ENCODE measurements around the gene ZNF93.
"Not testable (repeated sequence)": the region's sequence is repeated elsewhere in the genome, so short reads cannot be mapped to it uniquely, and the experiment has no call there.

Gene ZNF93

DNA sequence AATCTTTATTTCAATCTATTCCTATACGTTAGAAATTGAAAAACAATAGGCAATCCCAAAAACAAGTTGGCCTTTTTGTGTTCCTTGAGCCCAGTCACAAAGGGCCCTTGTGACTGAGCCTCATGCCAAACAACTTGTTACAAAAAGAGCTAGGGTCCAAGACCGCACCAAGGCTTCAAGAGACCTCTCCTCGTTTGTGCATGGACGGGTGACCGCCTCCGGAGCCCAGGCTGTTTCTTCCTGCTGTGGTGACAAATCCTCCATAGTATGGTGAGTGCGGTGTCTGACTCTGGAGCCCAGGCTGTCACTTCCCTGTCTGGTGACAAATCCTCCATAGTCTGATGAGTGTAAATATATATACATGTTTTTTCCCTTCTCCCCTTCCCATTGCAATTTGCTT is 63.7 kb downstream of the ZNF93 start:
- H3K4me2 ChIP-seq: no peak overlapping the region
- H3K36me3 ChIP-seq: no peaks in the 10 kb centered on the region
- no peak overlapping the region for H3K4me3 ChIP-seq
- no peaks in the 10 kb centered on the region for H3K4me1 ChIP-seq
- peaks cover 45% of the 10 kb centered on the region for H3K9me3 ChIP-seq
- TF ChIP-seq Cebpa-rat (IDR thresholded peaks at IDR 0.05): no peak
- no peak overlapping the region for H3K27ac ChIP-seq
- no peak overlapping the region for H3K9ac ChIP-seq
- no peaks in the 10 kb centered on the region for H3K27me3 ChIP-seq
- no peaks in the 10 kb centered on the region for H4K20me1 ChIP-seq

DNA sequence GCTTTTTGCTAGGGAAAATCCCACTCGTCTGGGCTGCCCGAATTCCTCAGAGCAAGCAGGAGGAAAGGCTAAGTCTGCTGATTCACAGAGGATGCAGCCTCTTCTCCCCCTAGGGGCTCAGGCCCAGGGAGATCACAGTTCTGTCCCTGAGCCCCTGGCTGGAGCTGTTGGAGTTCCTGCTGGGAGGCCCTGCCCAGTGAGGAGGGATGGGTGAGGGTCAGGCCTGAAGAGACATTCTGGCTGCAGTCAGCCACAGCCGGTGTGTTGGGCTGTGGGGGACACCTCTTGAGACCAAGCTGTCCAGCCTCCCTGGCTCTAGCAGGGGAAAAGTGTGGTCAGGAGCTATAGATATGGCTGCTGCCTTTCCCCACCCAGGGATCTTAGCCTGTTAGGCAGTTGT is 65.4 kb downstream of the ZNF93 start:
- H3K36me3 ChIP-seq, H3K4me3 ChIP-seq, H3K27me3 ChIP-seq, H3K4me2 ChIP-seq, H3K4me1 ChIP-seq, H3K9ac ChIP-seq, H4K20me1 ChIP-seq, H3K27ac ChIP-seq: not testable (repeated sequence)
- H3K9me3 ChIP-seq: peaks cover 54% of the 10 kb centered on the region

DNA sequence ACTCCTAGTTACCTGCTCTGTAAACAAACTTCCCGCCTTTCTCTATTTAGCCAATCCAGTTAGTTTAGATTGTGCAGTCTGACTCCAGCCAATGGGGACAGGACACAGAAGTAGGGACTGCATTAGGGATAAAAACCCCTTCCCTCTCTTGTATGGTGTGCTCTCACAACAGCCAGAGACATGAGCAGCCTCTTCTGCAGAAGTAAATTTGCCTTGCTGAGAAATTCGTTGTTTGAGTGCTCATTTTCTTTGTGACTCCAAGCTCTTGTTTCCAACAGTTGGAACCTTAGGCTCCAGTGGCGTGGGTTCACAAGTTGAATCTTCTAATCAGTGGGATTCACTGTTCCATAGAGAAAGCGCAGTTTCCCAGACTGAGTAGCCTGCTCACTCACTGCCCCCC is 66.1 kb downstream of the ZNF93 start:
- no peak overlapping the region for H3K4me3 ChIP-seq

More for the DNA sequence above, 66.1 kb downstream of the ZNF93 start:
- no peak overlapping the region for H3K27ac ChIP-seq
- no peaks in the 10 kb centered on the region for H3K36me3 ChIP-seq
- no peaks in the 10 kb centered on the region for H4K20me1 ChIP-seq
- no peak overlapping the region for H3K4me2 ChIP-seq
- peaks cover 60% of the 10 kb centered on the region for H3K9me3 ChIP-seq
- no peak overlapping the region for H3K9ac ChIP-seq
- H3K4me1 ChIP-seq: no peaks in the 10 kb centered on the region
- no peak for TF ChIP-seq Cebpa-rat (IDR thresholded peaks at IDR 0.05)
- H3K27me3 ChIP-seq: no peaks in the 10 kb centered on the region

All from BLaER1 (cell line).